ENCODE measurements around the gene PLCZ1.

GRCh38 chr12:18750085-18750484 is 12.3 kb upstream of the PLCZ1 start:
- TF ChIP-seq CTCF (conservative IDR thresholded peaks at IDR 0.05; ENCODE audit: low read depth in 2 of 2) (no peak), REST (IDR thresholded peaks at IDR 0.05; ENCODE audit: unreplicated experiment) (no peak)

Measured in GM23338 (cell line).